Left colon (tissue), 2 donors: ENCODE results near the gene SKI. TPM values are rescaled to one million over a fixed set of nuclear protein-coding genes. Genes with fewer than 3 reads are reported as not detected.
"Not testable (repeated sequence)": the region's sequence is repeated elsewhere in the genome, so short reads cannot be mapped to it uniquely, and the experiment has no call there.

Experiments
- ATAC-seq: fragments of 200-7000 bp; cut with Tn5 transposase; one replicate; pipeline ENCODE4 v1.9.1; 2020; ENCODE audit warnings: mild to moderate bottlenecking, moderate library complexity
- DNase-seq, 2 donors: peaks; one replicate each; pipeline ENCODE4 v3.0.0-alpha.2; 2020
- intact Hi-C, 2 donors: fragments of 100-400 bp; cut with DNase I in 1 of 2; cut with micrococcal nuclease in 1 of 2; formaldehyde crosslinking; loops; one replicate each; pipeline versions ENCODE4 v1.11.2 to v1.14.0; 2022; cut with DNase I, micrococcal nuclease
- total RNA-seq, 2 donors: library from RNA; stranded (reverse); fragmentation: NEBNext Ultra II Directional; extraction: Animal tissue kit (Norgen Biotek cat#: 25700); gene quantifications; one replicate each; pipeline ENCODE4 v1.2.1, GENCODE V29; 2021
- donor health status: DM: no; HTN: no; CAD: no.
- donor health status: DM: yes; HTN: yes; CAD: no.

The SKI gene
- total RNA-seq, 2 donors from 2014 or later = 30.2 to 35.5 TPM

DNA sequence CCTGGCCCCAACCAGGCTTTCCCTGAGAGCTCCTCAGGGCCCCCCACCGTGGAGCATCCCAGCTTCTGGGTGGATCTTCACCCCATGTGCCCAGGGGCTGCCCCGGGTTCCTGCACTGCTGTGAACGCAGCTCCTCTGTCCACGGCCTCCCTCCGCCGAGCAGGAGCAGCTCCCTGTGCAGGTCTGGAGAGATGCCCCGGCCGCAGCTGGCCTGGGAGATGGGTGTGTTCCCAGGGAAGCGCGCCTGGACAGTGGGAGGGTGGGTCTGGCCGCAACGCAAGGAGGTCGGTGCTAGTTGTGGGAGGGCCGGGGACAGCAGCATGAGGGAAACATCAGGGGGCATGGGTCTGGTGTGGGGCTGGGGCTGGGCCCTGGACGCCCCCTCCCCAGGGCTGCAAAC lies 91.9 kb downstream of the SKI start:
- no peak for ATAC-seq

DNA sequence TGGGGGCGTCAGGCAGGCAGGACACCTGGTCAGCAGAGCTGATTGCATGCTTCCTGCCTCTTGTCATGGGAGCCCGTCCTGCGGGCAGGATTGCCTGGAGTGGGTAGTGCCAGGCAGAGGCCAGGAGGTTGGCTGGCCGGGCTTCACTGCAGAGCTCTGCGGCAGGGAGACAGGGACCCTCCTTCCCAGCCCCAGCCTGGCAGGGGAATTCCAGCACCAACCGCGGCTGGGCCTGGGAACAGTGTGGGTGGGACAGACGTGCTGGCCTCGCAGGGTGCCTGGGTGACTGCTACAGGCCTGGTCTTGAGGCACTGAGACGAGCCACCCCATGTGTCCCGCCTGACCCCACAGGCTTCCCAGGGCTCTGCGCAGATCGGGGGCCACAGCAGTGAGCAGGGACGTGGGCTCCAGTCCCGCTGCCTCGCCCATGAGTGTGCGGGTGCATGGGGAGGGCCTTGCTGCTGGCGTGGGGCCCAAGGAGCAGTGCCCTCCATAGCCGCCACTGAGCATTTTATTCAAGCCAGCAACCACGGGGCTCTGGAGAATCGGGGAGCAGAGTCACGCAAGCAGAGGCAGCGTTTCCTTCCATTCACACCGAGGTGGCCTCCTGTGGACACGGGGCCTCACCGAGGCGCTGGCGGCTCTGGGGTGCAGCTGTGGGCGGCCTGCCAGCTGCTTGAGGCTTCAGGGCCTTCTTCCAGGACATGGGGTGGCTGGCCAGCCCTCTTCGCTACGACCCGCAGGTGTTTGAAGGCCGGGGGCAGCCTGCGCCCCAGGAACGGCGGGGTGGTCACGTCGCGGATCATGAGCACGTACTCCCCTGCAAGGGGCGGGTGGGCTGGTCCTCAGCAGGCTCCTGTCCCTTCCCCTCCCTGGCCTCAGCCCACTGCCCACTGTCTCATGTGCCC lies 92.9 kb downstream of the SKI start:
- ATAC-seq (no peak), DNase-seq (no peak)
- intact Hi-C loops = no loop called here

More for the DNA sequence above, 91.9 kb downstream of the SKI start:
- DNase-seq = no peak
- intact Hi-C loops = no loop called here

DNA sequence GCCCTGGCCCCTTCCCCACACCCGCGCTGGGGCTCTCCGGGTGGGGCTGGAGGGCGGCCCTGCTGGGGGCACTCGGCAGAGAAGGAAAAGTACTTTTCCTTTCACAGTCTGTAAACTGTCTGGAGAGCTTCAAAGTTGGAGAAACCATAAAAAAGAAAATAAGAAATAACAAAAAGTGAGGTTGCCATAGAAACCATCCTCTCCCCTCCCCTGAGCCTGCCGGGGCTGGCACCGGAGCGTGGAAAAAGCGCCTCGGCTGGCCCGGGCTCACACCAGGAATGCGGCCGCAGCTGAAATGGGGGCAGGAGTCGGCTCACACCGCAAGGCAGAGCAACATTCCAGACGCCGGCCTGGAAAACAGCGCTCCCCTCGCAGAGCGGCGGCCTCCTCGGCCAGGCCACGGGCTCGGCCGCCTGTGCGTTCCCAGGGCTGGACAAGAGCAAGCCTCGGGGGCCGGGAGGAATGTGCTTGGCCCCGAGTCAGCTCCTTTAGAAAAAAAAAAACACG lies 94.0 kb downstream of the SKI start:
- peak; percentile 39 for ATAC-seq
- no peak for DNase-seq
- intact Hi-C loops = no loop called here

DNA sequence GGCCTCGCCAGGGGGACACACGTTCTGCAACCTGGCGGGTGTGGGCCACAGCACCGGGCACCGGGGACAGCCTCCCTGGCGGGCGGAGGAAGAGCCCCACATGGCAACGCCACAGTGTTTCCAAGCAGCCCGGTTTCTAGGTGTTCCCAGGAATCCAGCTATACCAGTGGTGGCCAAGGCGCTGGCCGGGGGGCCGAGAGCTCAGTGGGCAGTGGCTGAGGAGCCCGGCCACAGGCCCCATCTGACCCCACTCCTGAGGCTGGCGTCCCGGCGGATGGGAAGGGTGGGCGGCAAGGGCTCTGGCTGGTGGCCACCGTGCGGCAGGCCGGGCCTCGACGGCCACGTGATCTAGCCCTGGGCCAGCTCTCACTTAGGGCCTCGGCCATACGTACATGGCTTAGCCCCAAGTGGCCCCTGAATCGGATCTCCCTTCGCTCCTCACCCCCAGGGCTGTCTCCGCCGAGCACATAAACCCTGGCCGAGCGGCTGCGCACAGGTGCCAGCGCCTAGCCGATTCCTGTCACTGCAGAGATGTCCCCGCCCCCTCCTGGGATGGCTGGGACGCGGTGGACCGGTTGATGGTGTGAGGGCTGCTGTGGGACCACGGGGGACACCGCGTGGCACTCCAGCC lies 94.6 kb downstream of the SKI start:
- intact Hi-C loops = no loop called here

DNA sequence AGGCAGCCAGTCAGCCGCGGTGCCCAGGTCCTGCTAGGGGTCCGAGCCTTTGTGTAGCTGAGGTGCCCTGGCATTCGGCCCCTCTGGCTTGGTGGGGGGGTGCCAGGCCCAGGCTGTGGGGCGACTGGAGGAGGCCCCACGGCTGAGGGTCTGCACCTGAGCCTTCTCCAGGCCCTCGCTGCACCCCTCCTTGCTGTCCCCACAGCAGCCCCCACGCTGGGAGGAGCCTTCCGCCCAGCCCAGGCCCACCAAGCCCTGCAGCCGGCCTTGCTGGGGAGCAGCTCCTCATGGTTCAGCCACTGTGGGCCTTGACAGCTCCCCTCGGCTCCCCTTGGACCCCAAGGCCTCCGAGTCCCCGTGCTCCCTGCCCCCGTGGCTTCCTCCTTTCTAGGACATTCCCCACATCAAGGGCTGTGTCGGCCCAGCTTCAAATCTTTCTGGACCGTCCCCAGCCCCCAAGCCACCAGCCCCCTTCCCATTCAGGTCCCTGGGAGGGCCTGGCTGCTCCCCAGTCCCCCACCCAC lies 95.4 kb downstream of the SKI start:
- DNase-seq = no peak
- no peak for ATAC-seq
- intact Hi-C loops = no loop called here

More for the DNA sequence above, 94.6 kb downstream of the SKI start:
- no peak for DNase-seq
- ATAC-seq = peak; percentile 23

DNA sequence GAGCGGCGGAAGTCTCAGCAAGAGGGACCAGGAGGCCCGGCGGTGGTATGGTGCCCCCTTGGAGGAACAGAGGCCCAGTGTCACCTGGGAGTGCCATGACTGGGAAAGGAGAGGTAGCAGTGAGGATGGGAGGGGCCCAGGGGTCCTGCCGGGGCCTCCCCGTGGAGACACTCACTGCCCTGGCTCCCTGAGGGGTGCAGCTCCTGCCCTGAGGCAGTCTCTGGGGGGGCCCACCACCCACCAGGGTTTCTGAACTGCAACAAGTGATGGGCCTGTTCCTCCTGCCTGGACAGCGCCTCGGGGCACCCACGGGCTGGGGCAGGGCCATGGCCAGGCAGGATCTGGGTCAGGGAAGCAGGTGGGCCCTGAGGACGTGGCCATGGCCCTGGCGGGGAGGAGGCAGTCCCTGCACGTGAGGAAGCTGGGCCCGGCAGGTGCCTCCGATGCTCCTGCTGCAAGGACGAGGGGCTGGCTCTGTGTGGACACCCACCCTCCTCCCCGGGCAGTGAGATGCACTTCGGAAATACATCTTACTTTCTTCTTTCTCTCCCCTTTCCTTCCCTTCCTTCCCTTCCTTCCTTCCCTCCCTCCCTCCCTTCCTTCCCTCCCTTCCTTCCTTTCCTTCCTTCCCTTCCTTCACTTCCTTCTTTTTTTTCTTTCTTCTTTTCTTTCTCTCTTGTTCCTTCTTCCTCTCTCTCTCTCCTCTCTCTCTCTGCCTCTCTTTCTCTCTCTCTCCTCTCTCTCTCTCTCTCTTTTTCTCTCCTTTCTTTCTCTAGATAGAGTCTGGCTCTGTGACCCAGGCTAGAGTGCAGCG lies 96.6 kb downstream of the SKI start:
- DNase-seq (no peak), ATAC-seq (no peak)
- intact Hi-C loops = no loop called here

DNA sequence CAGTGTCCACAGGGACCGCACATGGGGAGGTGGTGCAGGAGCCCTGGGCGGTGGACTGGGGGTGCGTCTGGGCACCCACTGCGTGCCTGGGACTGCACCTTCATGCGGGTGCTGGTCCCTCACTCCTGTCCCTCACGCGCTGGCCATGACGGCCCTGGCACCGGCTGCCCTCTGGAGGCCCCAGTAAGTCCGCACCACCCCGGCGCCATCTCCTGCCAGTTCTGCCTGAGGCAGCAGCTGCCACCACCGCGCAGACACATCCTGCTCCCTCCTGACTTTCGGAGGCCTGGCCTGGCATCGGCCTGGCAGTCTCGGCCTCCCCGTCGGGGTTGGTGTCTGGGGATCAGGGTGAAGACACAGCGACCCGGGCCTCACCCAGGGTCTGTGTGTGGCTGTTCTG lies 98.4 kb downstream of the SKI start:
- ATAC-seq = no peak
- no peak for DNase-seq
- intact Hi-C loops = no loop called here

DNA sequence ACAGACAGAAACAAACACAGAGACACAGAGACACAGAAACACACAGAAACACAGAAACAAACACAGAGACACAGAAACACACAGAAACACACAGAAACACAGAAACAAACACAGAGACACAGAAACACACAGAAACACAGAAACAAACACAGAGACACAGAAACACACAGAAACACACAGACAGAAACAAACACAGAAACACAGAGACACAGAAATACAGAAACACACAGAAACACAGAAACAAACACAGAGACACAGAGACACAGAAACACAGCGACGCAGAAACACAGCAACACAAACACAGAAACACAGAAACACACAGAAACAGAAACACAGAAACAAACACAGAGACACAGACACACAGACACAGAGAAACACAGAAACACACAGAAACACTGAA lies 99.0 kb downstream of the SKI start:
- ATAC-seq, intact Hi-C loops, DNase-seq: not testable (repeated sequence)

DNA sequence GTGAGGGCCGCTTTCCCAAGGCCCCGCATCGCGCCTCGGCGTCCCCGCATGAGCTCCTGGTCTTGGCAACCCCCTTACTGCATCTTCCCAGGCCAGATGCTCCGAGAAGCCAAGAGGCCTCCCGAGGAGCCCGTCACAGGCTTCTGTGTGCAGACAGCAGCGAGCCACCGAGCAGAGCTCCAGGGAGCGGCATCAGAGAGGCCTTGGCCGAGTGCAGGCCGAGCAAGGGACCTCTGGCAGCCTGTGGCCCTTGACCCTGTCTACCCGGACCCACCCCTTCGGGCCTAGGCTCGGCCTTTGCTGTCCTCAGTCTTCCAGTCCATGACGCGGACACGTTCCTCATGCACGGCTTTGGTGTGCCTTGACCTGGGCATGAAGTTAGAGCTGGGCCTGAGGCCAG lies 99.7 kb downstream of the SKI start:
- intact Hi-C loops = no loop called here
- ATAC-seq = no peak
- DNase-seq = no peak

DNA sequence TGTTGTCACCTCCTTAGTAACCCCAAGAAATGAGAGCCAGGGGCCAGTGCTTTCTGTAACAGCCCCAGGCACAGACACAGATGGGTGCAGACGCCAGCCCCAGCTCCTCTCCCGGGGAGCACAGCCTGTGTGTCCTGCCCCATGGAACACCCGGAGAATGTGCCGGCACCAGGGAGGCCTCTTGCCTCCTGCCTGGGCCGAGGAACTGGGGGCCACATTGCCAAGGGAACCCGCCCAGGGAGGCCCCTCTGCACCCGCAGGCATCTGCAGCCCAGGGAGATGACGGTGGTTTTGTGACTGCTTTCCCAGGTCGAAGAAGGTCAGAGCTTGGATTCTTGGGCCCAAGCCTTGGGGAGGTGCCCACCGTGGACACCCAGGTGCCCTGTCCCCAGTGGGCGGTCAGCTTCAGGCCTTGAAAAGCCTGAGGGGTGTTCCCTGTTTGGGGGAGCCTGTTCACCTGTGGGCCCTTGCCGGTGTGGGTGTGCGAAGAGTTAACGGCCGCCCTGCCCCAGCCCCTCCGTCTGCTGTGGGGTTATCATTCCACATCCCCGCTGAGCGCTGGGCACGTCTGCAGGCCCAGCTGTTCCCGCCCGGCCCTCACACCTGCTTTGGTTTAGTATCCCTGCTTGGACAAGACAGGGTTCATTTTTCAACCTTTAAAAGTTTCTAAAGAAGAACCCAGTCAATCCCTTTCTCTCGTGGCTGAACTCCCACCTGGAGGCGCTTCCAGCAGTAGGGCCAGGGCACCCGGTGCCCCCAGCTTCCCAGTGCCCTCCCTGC lies 100.7 kb downstream of the SKI start:
- no peak for ATAC-seq
- no peak for DNase-seq
- intact Hi-C loops = no loop called here

DNA sequence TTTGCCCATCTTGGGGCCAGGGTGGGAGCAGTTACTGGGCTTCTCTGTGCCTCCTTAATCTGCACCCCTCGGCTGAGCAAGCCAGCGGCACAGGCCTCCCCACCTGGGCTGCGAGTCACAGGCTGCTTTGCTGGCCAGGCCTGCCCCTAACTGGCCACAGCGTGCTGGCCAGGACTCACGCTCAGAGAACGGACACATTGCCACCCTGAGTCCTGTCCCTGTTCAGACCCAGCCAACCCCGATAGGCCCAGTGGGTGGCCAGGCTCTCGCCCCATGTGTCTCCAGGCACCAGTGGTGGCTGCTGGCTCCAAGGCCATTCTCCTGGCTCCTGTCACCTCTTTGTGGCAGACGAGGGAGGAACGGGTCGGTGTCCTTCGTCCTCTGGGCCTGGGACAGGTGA lies 101.9 kb downstream of the SKI start:
- intact Hi-C loops = no loop called here
- DNase-seq (no peak), ATAC-seq (no peak)

DNA sequence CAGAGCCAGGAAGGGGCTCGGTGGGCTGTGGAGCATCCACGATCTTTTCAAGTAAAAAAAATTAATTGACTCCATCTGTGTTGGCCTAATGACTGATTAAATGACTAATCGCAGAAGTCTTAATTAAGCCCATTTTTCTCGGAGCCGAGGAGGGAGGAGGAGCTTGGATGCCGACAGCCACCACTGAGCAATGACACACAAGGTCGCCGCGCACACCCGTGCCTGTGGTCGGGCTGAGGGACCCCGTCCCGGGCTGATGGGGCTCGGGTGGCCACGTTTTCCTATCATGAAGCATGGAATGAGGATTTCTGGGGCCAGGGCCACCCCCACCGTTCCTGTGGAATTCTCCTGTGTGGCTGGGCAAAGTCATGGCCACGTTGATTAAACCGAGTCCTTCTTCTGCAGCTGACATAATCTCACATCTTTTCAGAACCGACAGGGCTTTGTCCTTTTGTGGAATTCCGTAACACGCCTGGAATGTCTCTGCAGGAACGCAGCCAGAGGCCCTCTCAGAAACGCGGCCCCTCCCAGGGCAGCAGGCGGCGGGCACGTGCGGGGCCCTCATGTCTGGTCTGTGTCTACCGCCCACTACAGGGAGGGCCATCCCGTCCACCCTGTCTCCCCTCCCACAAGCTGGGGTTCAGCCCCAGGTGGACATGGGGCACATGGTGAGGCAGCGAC lies 102.5 kb downstream of the SKI start:
- no peak for ATAC-seq
- no peak for DNase-seq
- intact Hi-C loops = no loop called here

DNA sequence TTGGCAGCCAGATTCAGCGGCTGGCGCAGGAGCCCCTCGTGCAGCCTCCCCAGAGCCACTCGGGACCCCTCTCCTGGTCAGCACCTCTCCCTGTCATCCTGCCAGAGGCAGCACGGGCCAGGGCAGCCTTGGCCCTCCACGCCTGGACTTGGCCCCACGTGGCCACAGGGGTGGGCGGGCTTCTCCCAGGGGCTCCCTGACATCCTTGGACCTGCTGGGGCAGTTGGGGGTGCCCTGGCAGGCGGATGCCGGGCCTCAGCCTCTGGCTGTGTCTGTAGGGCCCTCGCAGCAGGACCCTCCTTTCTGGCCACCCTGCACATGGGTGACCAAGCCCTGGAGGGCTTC lies 103.1 kb downstream of the SKI start:
- DNase-seq (no peak), ATAC-seq (no peak)
- intact Hi-C loops = no loop called here

DNA sequence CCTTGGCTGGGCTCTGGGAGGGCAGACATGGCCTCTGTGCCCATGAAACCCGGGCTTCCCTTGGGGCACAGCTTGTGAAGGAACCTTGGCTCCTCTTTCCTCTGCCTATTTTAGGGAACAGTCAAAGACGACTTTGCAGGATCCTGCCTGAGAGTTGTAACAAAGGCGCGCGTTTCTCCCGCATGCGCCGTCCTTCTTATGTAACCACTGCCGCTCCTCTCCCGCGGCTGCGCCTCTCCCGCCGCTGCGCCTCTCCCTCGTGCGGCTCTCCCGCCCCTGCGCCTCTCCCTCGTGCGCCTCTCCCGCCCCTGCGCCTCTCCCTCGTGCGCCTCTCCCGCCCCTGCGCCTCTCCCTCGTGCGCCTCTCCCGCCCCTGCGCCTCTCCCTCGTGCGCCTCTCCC lies 103.5 kb downstream of the SKI start:
- intact Hi-C loops = not testable (repeated sequence)

DNA sequence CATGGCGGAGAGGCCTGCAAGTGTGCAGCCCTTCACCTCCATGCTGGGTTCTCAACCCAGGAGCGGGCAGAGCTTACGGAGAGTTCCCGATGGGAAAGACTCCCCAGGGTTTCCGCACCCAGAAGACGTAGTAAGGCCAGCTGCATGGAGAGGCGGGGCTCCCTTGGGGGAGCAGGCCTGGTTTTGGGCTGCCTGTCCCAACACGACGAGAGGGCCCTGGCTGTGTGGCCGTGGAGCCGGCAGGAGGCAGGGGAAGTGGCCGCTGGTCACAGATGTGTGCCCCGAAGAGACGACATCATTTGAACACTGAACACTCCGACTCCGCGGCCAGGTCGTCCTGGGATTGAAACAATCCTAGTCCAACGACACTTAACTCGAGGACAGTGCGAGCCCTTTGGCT lies 106.2 kb downstream of the SKI start:
- intact Hi-C loops = no loop called here
- DNase-seq (no peak), ATAC-seq (no peak)

More for the DNA sequence above, 103.5 kb downstream of the SKI start:
- DNase-seq, ATAC-seq: not testable (repeated sequence)

DNA sequence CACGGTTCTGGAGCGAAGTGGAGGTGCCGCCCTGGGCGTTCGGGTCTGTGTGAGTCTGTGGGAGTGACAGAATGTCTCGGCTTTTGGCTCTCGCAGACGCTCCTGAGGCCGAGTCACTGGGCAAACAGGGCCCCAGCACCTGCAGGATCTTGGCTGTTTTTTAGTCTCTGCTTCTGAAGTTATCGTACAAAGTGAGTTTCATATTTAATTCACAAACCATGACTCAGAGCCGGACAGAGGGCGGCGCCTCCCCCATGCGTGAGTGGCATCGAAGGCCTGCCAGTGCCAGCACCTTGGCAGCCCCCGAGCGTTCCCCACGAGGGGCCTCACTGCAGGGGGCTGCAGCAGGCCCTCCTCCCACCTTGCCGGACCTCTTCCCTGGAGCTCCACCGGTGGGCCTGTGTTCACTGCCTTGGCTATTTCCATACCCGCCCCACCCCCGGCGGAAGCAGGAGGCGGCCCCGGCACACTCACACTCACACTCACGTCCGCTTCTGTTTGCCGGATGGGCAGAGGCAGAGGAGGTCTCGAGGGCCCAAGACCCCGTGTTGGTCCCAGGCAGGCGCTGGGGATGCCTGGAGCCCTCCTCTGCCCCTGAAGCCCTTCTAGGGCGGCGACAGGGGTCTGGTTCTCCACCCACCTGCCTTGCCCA lies 106.9 kb downstream of the SKI start:
- DNase-seq (no peak), ATAC-seq (no peak)
- intact Hi-C loops = no loop called here

DNA sequence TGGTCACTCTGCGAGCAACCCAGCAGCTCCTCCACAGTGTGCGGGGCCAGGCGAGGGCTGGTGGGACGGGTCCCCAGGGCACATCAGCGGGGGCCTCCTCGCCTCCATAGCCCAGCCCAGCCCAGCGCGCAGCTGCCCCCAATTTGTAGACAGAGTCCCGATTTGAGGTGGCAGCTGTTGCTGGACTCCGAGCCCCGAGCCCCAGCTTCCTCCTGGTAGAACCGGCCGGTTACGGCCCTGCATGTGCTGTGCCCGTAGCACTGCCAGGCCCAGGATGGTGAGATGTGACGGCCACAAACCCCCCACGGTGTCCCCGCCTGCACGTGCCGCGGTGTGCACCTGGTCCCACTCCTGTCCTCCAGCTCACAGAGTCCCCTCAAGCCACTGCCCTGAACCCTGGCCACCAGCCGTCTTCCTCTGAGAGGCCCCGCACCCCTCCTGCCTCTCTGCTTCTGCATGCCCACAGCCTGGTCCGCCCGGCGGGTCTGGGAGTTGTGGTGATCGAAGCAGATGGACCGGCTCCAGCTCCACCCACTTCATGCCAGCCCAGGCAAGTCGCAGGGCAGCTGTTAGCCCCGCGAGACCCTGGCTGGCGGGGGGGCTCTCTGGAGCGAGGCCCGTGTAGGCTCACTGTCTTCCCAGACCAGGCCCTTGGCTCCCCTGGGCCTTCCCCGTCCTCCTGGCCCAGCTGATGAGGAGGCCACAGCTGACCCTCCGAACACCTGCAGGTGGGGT lies 107.8 kb downstream of the SKI start:
- DNase-seq (no peak), ATAC-seq (no peak)
- intact Hi-C loops = no loop called here
